ENCODE data around the gene DDT.
"Not testable (repeated sequence)": the region's sequence is repeated elsewhere in the genome, so short reads cannot be mapped to it uniquely, and the experiment has no call there.

The DDT gene

GRCh38 chr22:23939017-23939357 lies 35.3 kb downstream of the DDT start:
- no peak for DNase-seq (ENCODE audit: low read depth in 1 of 2, low spot score in 1 of 2)
- no peak for TF ChIP-seq JUND (IDR thresholded peaks at IDR 0.05; ENCODE audit: low read depth)
- in situ Hi-C loops (cut with HindIII; ENCODE audit: low pct_unique_long_range_greater_than_20kb, low sequenced_read_pairs), result no loop called here

GRCh38 chr22:23938328-23939016 lies 35.8 kb downstream of the DDT start:
- peak; percentile 43 to 79 for DNase-seq (ENCODE audit: low read depth in 1 of 2, low spot score in 1 of 2)
- in situ Hi-C loops (cut with HindIII; ENCODE audit: low pct_unique_long_range_greater_than_20kb, low sequenced_read_pairs), result no loop called here
- no peak for TF ChIP-seq JUND (IDR thresholded peaks at IDR 0.05; ENCODE audit: low read depth)

GRCh38 chr22:23926561-23926960 lies 47.7 kb downstream of the DDT start:
- DNase-seq (ENCODE audit: low read depth in 1 of 2, low spot score in 1 of 2), result no peak
- TF ChIP-seq JUND (IDR thresholded peaks at IDR 0.05; ENCODE audit: low read depth), result no peak
- in situ Hi-C loops (cut with HindIII; ENCODE audit: low pct_unique_long_range_greater_than_20kb, low sequenced_read_pairs), result no loop called here

- DNase-seq (ENCODE audit: low read depth in 1 of 2, low spot score in 1 of 2), result no peak
Measured at GRCh38 chr22:23925020-23925606, 49.1 kb downstream of the DDT start.

DNA sequence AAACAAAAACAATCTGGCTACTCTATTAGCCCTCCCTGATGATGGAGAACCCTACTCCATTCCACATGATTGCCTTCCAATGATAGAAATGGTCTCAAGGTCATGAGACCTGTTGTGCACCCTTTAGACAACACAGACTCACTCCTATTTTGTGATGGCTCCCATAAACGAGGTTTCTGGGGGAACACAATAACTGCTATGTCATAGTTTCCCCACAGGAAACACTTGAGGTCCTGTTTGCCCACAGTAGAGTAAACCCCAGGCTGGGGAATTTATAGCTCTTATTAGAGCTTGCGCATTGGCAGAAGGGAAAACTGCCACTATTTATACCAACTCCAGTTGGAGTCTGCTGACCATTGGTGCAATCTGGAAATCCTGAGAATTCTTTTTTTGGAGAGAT lies 51.3 kb downstream of the DDT start:
- in situ Hi-C loops (cut with HindIII; ENCODE audit: low pct_unique_long_range_greater_than_20kb, low sequenced_read_pairs), result no loop called here
- TF ChIP-seq JUND (IDR thresholded peaks at IDR 0.05; ENCODE audit: low read depth), result no peak
- no peak for DNase-seq (ENCODE audit: low read depth in 1 of 2, low spot score in 1 of 2)

More at GRCh38 chr22:23925020-23925606, 49.1 kb downstream of the DDT start:
- TF ChIP-seq JUND (IDR thresholded peaks at IDR 0.05; ENCODE audit: low read depth), result no peak
- in situ Hi-C loops (cut with HindIII; ENCODE audit: low pct_unique_long_range_greater_than_20kb, low sequenced_read_pairs), result no loop called here

DNA sequence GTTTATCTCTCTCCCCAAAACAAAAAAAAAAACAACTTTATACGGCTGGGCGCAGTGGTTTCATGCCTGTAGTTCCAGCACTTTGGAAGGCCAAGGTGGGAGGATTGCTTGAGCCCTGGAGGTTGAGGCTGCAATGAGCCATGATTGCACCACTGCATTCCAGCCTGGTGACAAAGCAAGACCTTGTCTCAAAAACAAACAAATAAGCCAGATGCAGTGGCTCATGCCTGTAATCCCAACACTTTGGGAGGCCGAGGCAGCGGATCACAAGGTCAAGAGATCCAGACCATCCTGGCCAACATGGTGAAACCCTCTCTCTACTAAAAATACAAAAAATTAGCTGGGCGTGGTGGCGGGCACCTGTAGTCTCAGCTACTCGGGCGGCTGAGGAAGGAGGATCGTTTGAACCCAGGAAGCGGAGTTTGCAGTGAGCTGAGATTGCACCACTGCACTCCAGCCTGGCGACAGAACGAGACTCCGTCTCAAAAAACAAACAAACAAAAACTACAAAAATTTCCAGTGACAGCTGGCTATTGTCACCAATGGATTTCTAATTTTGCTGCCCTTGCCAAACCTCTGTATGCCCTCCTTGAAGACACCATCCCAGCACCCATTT lies 52.5 kb downstream of the DDT start:
- peak in 1 of 2 experiments; percentile 40 for DNase-seq (ENCODE audit: low read depth in 1 of 2, low spot score in 1 of 2)
- in situ Hi-C loops (cut with HindIII; ENCODE audit: low pct_unique_long_range_greater_than_20kb, low sequenced_read_pairs), result not testable (repeated sequence)

All from T47D (cell line).